GM21786 (cell line): ENCODE measurements around the gene COL24A1.
A peak's percentile ranks its signal among the peaks of the same experiment; 100 is the strongest.
"Not testable (repeated sequence)": the region's sequence is repeated elsewhere in the genome, so short reads cannot be mapped to it uniquely, and the experiment has no call there.

Source experiments
- ATAC-seq: cut with Tn5 transposase; IDR thresholded peaks from one replicate; pipeline ENCODE4 v1.9.1; 2021; ENCODE audit not compliant: unreplicated experiment

Gene COL24A1

GRCh38 chr1:85822696-85823095, 333.9 kb downstream of the COL24A1 start:
- no peak for ATAC-seq

- no peak for ATAC-seq
Observed at GRCh38 chr1:85818371-85818770, 338.2 kb downstream of the COL24A1 start.

GRCh38 chr1:85816606-85817005, 340.0 kb downstream of the COL24A1 start:
- ATAC-seq, result no peak

GRCh38 chr1:85815906-85816305, 340.7 kb downstream of the COL24A1 start:
- no peak for ATAC-seq

GRCh38 chr1:85806236-85806965, 350.2 kb downstream of the COL24A1 start:
- no peak for ATAC-seq

GRCh38 chr1:85801520-85801919, 355.1 kb downstream of the COL24A1 start:
- ATAC-seq, result no peak

- no peak for ATAC-seq
Observed at GRCh38 chr1:85799737-85800136, 356.8 kb downstream of the COL24A1 start.

GRCh38 chr1:85798419-85798818, 358.2 kb downstream of the COL24A1 start:
- ATAC-seq, result no peak

GRCh38 chr1:85777021-85777420, 379.6 kb downstream of the COL24A1 start:
- not testable (repeated sequence) for ATAC-seq

- no peak for ATAC-seq
Observed at GRCh38 chr1:85762804-85763203, 393.8 kb downstream of the COL24A1 start.

- ATAC-seq, result no peak
Observed at GRCh38 chr1:85756864-85757263, 399.7 kb downstream of the COL24A1 start.

GRCh38 chr1:85748120-85748519, 408.5 kb downstream of the COL24A1 start:
- ATAC-seq, result no peak

GRCh38 chr1:85746777-85747176, 409.8 kb downstream of the COL24A1 start:
- no peak for ATAC-seq

- no peak for ATAC-seq
Observed at GRCh38 chr1:85743814-85744213, 412.8 kb downstream of the COL24A1 start.

GRCh38 chr1:85734931-85735330, 421.6 kb downstream of the COL24A1 start:
- ATAC-seq, result no peak

GRCh38 chr1:85718678-85719340, 437.8 kb downstream of the COL24A1 start:
- ATAC-seq, result no peak

GRCh38 chr1:85714418-85715114, 442.0 kb downstream of the COL24A1 start:
- ATAC-seq, result not testable (repeated sequence)

GRCh38 chr1:85708829-85709227, 447.7 kb downstream of the COL24A1 start:
- ATAC-seq, result no peak

- peak; percentile 88 for ATAC-seq
Observed at GRCh38 chr1:85707990-85708828, 448.4 kb downstream of the COL24A1 start, which contains the start of gene ZNHIT6. Gene ZNHIT6 (minus strand): TSS chr1:85708433. CDS start chr1:85708284, 149 bp downstream.

GRCh38 chr1:85707267-85707989, 449.1 kb downstream of the COL24A1 start:
- peak; percentile 21 for ATAC-seq
